SK-N-SH (cell line): ENCODE results near the gene NEK6. TPM values are rescaled to one million over a fixed set of nuclear protein-coding genes. Genes with fewer than 3 reads are reported as not detected.

Experiments used
- CTCF ChIA-PET: fragments of 300-600, 350-600 bp; formaldehyde crosslinking; extraction: SDS; loops from one replicate; lab custom pipeline; 2021; lab: Yijun Ruan, JAX
- POLR2A ChIA-PET: fragments of 350-600 bp; sonication (Branson Sonifier 250); formaldehyde crosslinking; extraction: SDS; loops from one replicate; lab custom pipeline; 2020; ENCODE audit warnings: antibody characterized with exemption, inconsistent platforms; lab: Yijun Ruan, JAX
- DNase-seq: peaks from one replicate; pipeline ENCODE4 v3.0.0; 2012
- H2AFZ ChIP-seq: fragments of 200-600 bp; sonication (generic); 2 replicates; pipeline ENCODE4 v1.8.1; 2016; ENCODE audit warnings: antibody characterized with exemption, mild to moderate bottlenecking, low read depth
- H3F3A ChIP-seq: fragments of 200-600 bp; sonication (generic); replicated peaks from 2 replicates; pipeline ENCODE3; 2016; ENCODE audit warnings: antibody characterized with exemption, mild to moderate bottlenecking; ENCODE audit not compliant: insufficient read depth
- H3K27ac ChIP-seq, 2 experiments: fragments of 200-500 bp in 1 of 2; fragments of 200-600 bp in 1 of 2; sonication (Bioruptor generic) in 1 of 2; sonication (generic), shearing (Covaris generic) in 1 of 2; 2 replicates each; pipeline versions ENCODE4 v1.5.1 to v1.6.1; 2014 to 2016; ENCODE audit warnings: low read depth in 2 of 2, inconsistent platforms in 1 of 2, low read length in 1 of 2, mild to moderate bottlenecking in 1 of 2, mixed read lengths in 1 of 2
- H3K27me3 ChIP-seq: fragments of 200-600 bp; sonication (generic), shearing (Covaris generic); 2 replicates; pipeline ENCODE4 v1.6.1; 2016; ENCODE audit warnings: mixed run types; ENCODE audit not compliant: insufficient read depth
- H3K36me3 ChIP-seq, 2 experiments: fragments of 200-500 bp in 1 of 2; fragments of 200-600 bp in 1 of 2; sonication (Bioruptor generic) in 1 of 2; sonication (generic) in 1 of 2; replicated peaks in 1 of 2; 2 replicates each; pipeline versions ENCODE3 to v1.5.1; 2014 to 2016; ENCODE audit warnings: low read length in 1 of 2, mild to moderate bottlenecking in 1 of 2; ENCODE audit not compliant: insufficient read depth in 2 of 2, control insufficient read depth in 1 of 2
- H3K4me1 ChIP-seq, 2 experiments: fragments of 200-500 bp in 1 of 2; fragments of 200-600 bp in 1 of 2; sonication (Bioruptor generic) in 1 of 2; sonication (generic), shearing (Covaris generic) in 1 of 2; 2 replicates each; pipeline versions ENCODE4 v1.5.1 to v1.6.1; 2014 to 2016; ENCODE audit warnings: low read depth in 1 of 2, low read length in 1 of 2, mixed run types in 1 of 2; ENCODE audit not compliant: insufficient read depth in 2 of 2, control insufficient read depth in 1 of 2
- H3K4me2 ChIP-seq: fragments of 200-600 bp; sonication (generic), shearing (Covaris generic); 2 replicates; pipeline ENCODE4 v1.6.1; 2017; ENCODE audit warnings: mixed run types
- H3K4me3 ChIP-seq, 2 experiments: fragments of 200-500 bp in 1 of 2; fragments of 200-600 bp in 1 of 2; sonication (Bioruptor generic) in 1 of 2; sonication (generic), shearing (Covaris generic) in 1 of 2; 2 replicates each; pipeline versions ENCODE4 v1.5.1 to v1.8.1; 2014 to 2016; ENCODE audit warnings: low read depth in 2 of 2, inconsistent platforms in 1 of 2, low read length in 1 of 2, mild to moderate bottlenecking in 1 of 2, mixed read lengths in 1 of 2, moderate library complexity in 1 of 2
- H3K79me2 ChIP-seq: fragments of 200-600 bp; sonication (generic); 2 replicates; pipeline ENCODE4 v1.8.1; 2017; ENCODE audit warnings: mild to moderate bottlenecking; ENCODE audit not compliant: insufficient read depth
- H3K9ac ChIP-seq: fragments of 200-600 bp; sonication (generic); 2 replicates; pipeline ENCODE4 v1.6.1; 2017; ENCODE audit warnings: mixed run types
- H3K9me2 ChIP-seq: fragments of 200-600 bp; sonication (generic); 2 replicates; pipeline ENCODE4 v1.6.1; 2017; ENCODE audit warnings: mixed run types
- H3K9me3 ChIP-seq: fragments of 200-600 bp; sonication (generic); 2 replicates; pipeline ENCODE4 v1.6.1; 2017; ENCODE audit warnings: mixed run types, mild to moderate bottlenecking, moderate library complexity
- H4K20me1 ChIP-seq: fragments of 200-600 bp; sonication (generic); 2 replicates; pipeline ENCODE4 v1.6.1; 2017; ENCODE audit warnings: mild to moderate bottlenecking, mixed run types; ENCODE audit not compliant: insufficient read depth
- CHD2 ChIP-seq: fragments of 150-350 bp; IDR thresholded peaks from 2 replicates; pipeline ENCODE4 v1.6.1; 2018; ENCODE audit warnings: low read length; ENCODE audit not compliant: partially characterized antibody
- ELF1 ChIP-seq: IDR thresholded peaks from 2 replicates; pipeline ENCODE4 v1.4.0; 2012
- EP300 ChIP-seq, 2 experiments: IDR thresholded peaks; 2 replicates each; pipeline versions ENCODE4 v1.4.0 to v1.6.1; 2012; ENCODE audit warnings: borderline replicate concordance in 1 of 2, low read depth in 1 of 2, low read length in 1 of 2
- EZH2phosphoT487 ChIP-seq: fragments of 200-600 bp; sonication (generic); IDR thresholded peaks from 2 replicates; pipeline ENCODE4 v1.6.1; 2017; ENCODE audit warnings: low read depth, mixed run types, mild to moderate bottlenecking, antibody characterized with exemption, moderate library complexity, borderline replicate concordance
- FOSL2 ChIP-seq: IDR thresholded peaks from 2 replicates; pipeline ENCODE4 v1.4.0; 2012; ENCODE audit warnings: low read depth, mild to moderate bottlenecking, moderate library complexity, borderline replicate concordance
- FOXJ3 ChIP-seq: sonication (generic); formaldehyde crosslinking; IDR thresholded peaks from 2 replicates; pipeline ENCODE4 v1.5.1; 2020; ENCODE audit warnings: mild to moderate bottlenecking, missing genetic modification reagents
- FOXM1 ChIP-seq: IDR thresholded peaks from 2 replicates; pipeline ENCODE4 v1.4.0; 2012; ENCODE audit warnings: low read depth, mild to moderate bottlenecking
- GABPA ChIP-seq: IDR thresholded peaks from 2 replicates; pipeline ENCODE4 v1.4.0; 2012; ENCODE audit warnings: low read depth, mild to moderate bottlenecking
- GATA2 ChIP-seq: sonication (generic); formaldehyde crosslinking; IDR thresholded peaks from 2 replicates; pipeline ENCODE4 v1.5.0; 2020; ENCODE audit warnings: mild to moderate bottlenecking, missing genetic modification reagents
- JUND ChIP-seq: IDR thresholded peaks from 2 replicates; pipeline ENCODE4 v1.4.0; 2012
- NFIC ChIP-seq: IDR thresholded peaks from 2 replicates; pipeline ENCODE4 v1.4.0; 2012; ENCODE audit warnings: borderline replicate concordance
- NRF1 ChIP-seq: IDR thresholded peaks from 2 replicates; pipeline ENCODE4 v1.6.1; 2012; ENCODE audit warnings: low read depth, mild to moderate bottlenecking, low read length
- POLR2AphosphoS5 ChIP-seq: IDR thresholded peaks from 2 replicates; pipeline ENCODE4 v1.6.1; 2012; ENCODE audit warnings: low read depth, low read length
- SMC3 ChIP-seq: IDR thresholded peaks from 2 replicates; pipeline ENCODE4 v1.6.1; 2012; ENCODE audit warnings: low read depth, low read length, improper control_type of control experiment
- TAF1 ChIP-seq: IDR thresholded peaks from 2 replicates; pipeline ENCODE4 v1.6.1; 2012; ENCODE audit warnings: low read depth, mild to moderate bottlenecking, low read length, moderate library complexity, borderline replicate concordance
- USF2 ChIP-seq: fragments of 150-350 bp; IDR thresholded peaks from 2 replicates; pipeline ENCODE4 v1.6.1; 2017; ENCODE audit warnings: antibody characterized with exemption, low read length, low read depth, borderline replicate concordance
- YY1 ChIP-seq: IDR thresholded peaks from 2 replicates; pipeline ENCODE4 v1.4.0; 2012; ENCODE audit warnings: low read depth, mild to moderate bottlenecking
- WGBS: methylation state at CpG from one replicate; pipeline ENCODE4 v1.1.6; 2017; ENCODE audit warnings: low lambda C conversion rate; 5-methylcytosine and 5-hydroxymethylcytosine counted together
- polyA plus RNA-seq, 3 experiments: library from polyadenylated mRNA; depleted of rRNA; stranded (reverse); fragments of >200 nt; gene quantifications; 2 replicates each; pipeline ENCODE4 v1.2.3, GENCODE V29; 2012
- TF ChIP-seq, protein P1 (sequence below): IDR thresholded peaks from 2 replicates; pipeline ENCODE4 v1.4.0; 2012; ENCODE audit warnings: low read depth, borderline replicate concordance
- TF ChIP-seq, protein P2 (sequence below): fragments of 200-600 bp; sonication (generic); IDR thresholded peaks from 2 replicates; pipeline ENCODE4 v1.6.1; 2017; ENCODE audit warnings: antibody characterized with exemption, mild to moderate bottlenecking, moderate library complexity
- TF ChIP-seq, protein P3 (sequence below): IDR thresholded peaks from 2 replicates; pipeline ENCODE4 v1.6.1; 2012; ENCODE audit warnings: mild to moderate bottlenecking, low read depth, low read length, moderate library complexity

The NEK6 gene
- polyA plus RNA-seq, 1 of the 3 experiments (the other 2 are of a cell fraction) = 89.8 TPM

GRCh38 chr9:124325816-124326215, 68.1 kb downstream of the NEK6 start:
- Histone ChIP-seq H3K9me2 (no peaks in the 10 kb centered on the region), H4K20me1 (no peaks in the 10 kb centered on the region), H3K4me3 (no peak overlapping the region), H3K36me3 (peaks cover 12 to 54% of the 10 kb centered on the region in 2 experiments), H3F3A (no peaks in the 10 kb centered on the region), H3K27me3 (no peaks in the 10 kb centered on the region), H3K4me1 (no peaks in the 10 kb centered on the region), H3K9ac (no peak overlapping the region), H3K4me2 (no peak overlapping the region), H3K79me2 (no peaks in the 10 kb centered on the region), H3K27ac (no peak overlapping the region), H2AFZ (no peak overlapping the region), H3K9me3 (no peaks in the 10 kb centered on the region)
- ChIA-PET POLR2A (no interaction called here), CTCF (interaction anchor here (0.7 to 8.2 kb wide), 3 partner anchors 10 to 200 kb away, joined by 3 to 55 read pairs (median 3); no protein-coding TSS in a partner anchor)
- 95% methylated on average over 4 of the region's 6 CpGs for WGBS
- DNase-seq = no peak
- TF ChIP-seq, protein P1, sequence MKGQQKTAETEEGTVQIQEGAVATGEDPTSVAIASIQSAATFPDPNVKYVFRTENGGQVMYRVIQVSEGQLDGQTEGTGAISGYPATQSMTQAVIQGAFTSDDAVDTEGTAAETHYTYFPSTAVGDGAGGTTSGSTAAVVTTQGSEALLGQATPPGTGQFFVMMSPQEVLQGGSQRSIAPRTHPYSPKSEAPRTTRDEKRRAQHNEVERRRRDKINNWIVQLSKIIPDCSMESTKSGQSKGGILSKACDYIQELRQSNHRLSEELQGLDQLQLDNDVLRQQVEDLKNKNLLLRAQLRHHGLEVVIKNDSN = no peak
- TF ChIP-seq ELF1 (no peak), CHD2 (no peak), EP300 (IDR thresholded peaks at IDR 0.05; ENCODE audit: borderline replicate concordance in 1 of 2, low read depth in 1 of 2, low read length in 1 of 2) (no peak), FOSL2 (no peak), FOXJ3 (CRISPR knock-in tag) (no peak), USF2 (no peak), YY1 (no peak), GABPA (no peak), TAF1 (no peak), GATA2 (CRISPR knock-in tag) (no peak), NRF1 (no peak)
- TF ChIP-seq, protein P2, sequence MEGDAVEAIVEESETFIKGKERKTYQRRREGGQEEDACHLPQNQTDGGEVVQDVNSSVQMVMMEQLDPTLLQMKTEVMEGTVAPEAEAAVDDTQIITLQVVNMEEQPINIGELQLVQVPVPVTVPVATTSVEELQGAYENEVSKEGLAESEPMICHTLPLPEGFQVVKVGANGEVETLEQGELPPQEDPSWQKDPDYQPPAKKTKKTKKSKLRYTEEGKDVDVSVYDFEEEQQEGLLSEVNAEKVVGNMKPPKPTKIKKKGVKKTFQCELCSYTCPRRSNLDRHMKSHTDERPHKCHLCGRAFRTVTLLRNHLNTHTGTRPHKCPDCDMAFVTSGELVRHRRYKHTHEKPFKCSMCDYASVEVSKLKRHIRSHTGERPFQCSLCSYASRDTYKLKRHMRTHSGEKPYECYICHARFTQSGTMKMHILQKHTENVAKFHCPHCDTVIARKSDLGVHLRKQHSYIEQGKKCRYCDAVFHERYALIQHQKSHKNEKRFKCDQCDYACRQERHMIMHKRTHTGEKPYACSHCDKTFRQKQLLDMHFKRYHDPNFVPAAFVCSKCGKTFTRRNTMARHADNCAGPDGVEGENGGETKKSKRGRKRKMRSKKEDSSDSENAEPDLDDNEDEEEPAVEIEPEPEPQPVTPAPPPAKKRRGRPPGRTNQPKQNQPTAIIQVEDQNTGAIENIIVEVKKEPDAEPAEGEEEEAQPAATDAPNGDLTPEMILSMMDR = no peak

DNA sequence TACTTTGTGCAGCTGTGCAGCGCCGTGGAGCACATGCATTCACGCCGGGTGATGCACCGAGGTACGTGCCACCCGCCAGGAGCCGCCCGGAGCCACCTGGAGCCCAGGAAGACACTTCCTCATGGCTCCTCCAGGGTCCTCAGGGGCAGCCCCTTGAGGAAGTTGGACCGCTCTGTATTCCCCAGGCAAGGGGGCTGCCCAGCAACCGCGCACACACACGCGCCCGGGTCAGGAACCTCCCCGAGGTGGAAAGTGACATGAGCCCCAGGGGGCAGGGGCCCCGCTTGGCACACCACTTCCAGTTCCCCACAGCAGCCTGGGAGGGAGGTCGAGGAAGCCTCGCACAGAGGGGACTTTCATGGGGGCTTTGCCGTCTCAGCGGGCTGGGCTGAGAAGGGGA, 68.6 kb downstream of the NEK6 start:
- WGBS = 93% methylated on average over 11 of the region's 21 CpGs
- Histone ChIP-seq H3K9me3 (no peaks in the 10 kb centered on the region), H3K4me3 (no peak overlapping the region), H3K9ac (no peak overlapping the region), H3K4me1 (no peaks in the 10 kb centered on the region), H3K4me2 (no peak overlapping the region), H3F3A (no peaks in the 10 kb centered on the region), H2AFZ (no peak overlapping the region), H4K20me1 (no peaks in the 10 kb centered on the region), H3K27me3 (no peaks in the 10 kb centered on the region), H3K79me2 (no peaks in the 10 kb centered on the region), H3K9me2 (no peaks in the 10 kb centered on the region), H3K27ac (no peak overlapping the region), H3K36me3 (peaks cover 11 to 54% of the 10 kb centered on the region in 2 experiments)
- DNase-seq = no peak
- POLR2A ChIA-PET = no interaction called here
- CTCF ChIA-PET = interaction anchor here (8.2 kb wide), 1 partner anchor 200 kb away, joined by 55 read pairs; no protein-coding TSS in a partner anchor
- no peak for TF ChIP-seq EZH2phosphoT487
- no peak for TF ChIP-seq EP300 (IDR thresholded peaks at IDR 0.05; ENCODE audit: borderline replicate concordance in 1 of 2, low read depth in 1 of 2, low read length in 1 of 2)
- no peak for TF ChIP-seq NRF1
- no peak for TF ChIP-seq SMC3
- TF ChIP-seq JUND = no peak
- no peak for TF ChIP-seq NFIC
- TF ChIP-seq USF2 = no peak
- TF ChIP-seq, protein P3, sequence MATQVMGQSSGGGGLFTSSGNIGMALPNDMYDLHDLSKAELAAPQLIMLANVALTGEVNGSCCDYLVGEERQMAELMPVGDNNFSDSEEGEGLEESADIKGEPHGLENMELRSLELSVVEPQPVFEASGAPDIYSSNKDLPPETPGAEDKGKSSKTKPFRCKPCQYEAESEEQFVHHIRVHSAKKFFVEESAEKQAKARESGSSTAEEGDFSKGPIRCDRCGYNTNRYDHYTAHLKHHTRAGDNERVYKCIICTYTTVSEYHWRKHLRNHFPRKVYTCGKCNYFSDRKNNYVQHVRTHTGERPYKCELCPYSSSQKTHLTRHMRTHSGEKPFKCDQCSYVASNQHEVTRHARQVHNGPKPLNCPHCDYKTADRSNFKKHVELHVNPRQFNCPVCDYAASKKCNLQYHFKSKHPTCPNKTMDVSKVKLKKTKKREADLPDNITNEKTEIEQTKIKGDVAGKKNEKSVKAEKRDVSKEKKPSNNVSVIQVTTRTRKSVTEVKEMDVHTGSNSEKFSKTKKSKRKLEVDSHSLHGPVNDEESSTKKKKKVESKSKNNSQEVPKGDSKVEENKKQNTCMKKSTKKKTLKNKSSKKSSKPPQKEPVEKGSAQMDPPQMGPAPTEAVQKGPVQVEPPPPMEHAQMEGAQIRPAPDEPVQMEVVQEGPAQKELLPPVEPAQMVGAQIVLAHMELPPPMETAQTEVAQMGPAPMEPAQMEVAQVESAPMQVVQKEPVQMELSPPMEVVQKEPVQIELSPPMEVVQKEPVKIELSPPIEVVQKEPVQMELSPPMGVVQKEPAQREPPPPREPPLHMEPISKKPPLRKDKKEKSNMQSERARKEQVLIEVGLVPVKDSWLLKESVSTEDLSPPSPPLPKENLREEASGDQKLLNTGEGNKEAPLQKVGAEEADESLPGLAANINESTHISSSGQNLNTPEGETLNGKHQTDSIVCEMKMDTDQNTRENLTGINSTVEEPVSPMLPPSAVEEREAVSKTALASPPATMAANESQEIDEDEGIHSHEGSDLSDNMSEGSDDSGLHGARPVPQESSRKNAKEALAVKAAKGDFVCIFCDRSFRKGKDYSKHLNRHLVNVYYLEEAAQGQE = no peak
- no peak for TF ChIP-seq POLR2AphosphoS5
- no peak for TF ChIP-seq FOXM1
- TF ChIP-seq GABPA = no peak
- no peak for TF ChIP-seq FOSL2
